Left ventricle myocardium superior (tissue), 1 donor: ENCODE data around the gene TRAF3IP1. TPM values are rescaled to one million over a fixed set of nuclear protein-coding genes. Genes with fewer than 3 reads are reported as not detected.
"Not testable (repeated sequence)": the region's sequence is repeated elsewhere in the genome, so short reads cannot be mapped to it uniquely, and the experiment has no call there.

Source experiments
- ATAC-seq: fragments of 200-7000 bp; cut with Tn5 transposase; one replicate; pipeline ENCODE4 v1.9.1; 2020; ENCODE audit warnings: mild to moderate bottlenecking, moderate library complexity
- DNase-seq: peaks from one replicate; pipeline ENCODE4 v3.0.0-alpha.2; 2020
- intact Hi-C: fragments of 100-400 bp; cut with micrococcal nuclease; formaldehyde crosslinking; loops from one replicate; pipeline ENCODE4 v1.11.0; 2022
- total RNA-seq: library from RNA; stranded (reverse); fragmentation: NEBNext Ultra II Directional; extraction: Animal tissue kit (Norgen Biotek cat#: 25700); gene quantifications from one replicate; pipeline ENCODE4 v1.2.1, GENCODE V29; 2021
- donor health status: DM: no; HTN: yes; CAD: no; lungs with severe emphysema.

Gene TRAF3IP1
- total RNA-seq, 1 donor from 2014 or later, result 13.8 TPM

DNA sequence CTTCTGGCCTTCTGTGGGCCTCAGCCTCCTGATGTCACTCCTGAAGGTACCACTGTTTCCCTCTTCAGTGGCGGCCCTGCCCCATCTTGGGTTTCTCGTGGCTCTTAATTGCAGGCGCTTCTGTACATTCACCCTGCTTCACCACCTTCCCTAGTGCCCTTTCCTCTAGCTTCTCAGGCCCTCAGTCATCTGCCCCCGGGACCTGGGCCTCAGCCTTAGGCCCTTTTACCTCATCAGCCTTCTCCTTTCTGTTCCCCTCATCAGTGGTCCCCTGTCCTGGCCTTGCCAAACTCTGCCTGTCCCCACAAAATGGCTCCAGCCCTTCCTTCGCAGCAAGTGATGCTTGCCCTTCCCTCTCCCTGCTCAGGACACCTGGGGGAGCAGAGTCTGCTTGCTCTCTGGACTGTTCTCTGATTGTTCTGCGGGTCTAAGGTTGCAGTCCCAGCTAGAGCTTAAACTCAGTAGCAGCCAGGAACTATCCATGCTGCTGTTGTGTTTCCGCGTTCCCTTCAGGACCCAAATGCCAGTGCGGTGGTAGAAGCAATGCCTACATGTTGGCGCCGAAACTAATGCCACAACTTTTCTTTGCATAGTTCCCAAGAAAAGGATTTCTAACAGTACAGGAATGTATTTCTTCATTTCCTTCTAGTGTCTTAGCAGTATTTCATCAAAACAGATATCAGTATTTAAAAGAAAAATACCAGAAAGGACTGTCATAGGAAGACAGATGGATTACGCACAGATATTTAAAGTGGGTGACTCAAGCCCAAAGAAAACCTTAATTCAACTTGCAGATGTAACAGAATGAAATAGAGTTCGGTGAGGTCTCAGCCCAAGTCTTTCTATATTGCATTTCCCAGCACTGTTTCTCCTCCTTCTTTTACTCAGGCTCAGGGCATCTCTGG lies 113.9 kb downstream of the TRAF3IP1 start:
- intact Hi-C loops, result no loop called here
- no peak for ATAC-seq

DNA sequence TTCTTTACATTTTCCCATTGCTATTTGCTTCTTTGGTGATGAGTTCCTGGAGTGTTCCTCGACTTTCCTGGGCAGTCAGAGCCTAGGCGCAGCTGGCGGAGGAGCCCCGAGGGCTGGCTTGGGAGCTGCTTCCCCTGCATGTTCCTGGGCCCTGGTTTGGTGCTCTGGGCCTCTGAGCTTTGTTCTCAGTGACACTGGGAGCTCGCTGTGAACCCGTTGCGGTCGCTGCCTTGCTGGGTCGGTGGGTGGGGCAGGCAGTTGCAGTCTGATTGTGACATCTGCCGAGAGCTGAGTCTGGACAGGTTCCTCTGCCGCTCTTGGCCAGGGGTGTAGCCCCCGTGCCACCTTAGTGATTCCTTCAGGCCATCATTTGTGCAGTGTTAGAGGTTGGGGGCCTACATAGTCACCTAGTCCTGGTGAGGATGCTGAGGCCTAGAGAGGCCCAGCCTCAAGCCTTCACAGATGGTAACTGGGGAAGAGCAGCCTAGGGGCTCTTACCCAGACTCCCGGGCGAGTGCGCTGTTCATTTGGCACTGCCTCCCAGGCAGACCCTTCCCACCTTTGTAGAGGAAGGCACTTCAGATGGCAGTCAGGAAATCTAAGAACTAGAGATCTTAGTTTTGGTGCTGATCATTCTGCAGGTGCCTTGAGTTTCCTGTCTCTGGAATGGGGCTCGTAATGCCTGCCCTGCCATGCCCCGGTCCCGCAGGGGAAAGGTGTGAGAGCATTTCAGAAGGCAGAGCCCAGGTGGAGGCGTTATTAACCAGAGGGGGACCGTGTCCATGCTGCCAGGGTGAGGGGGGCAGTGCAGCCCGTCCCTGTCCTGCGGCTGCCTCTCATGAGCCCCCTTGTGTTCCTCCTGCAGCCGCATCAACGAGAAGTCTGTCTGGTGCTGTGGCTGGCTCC lies 114.8 kb downstream of the TRAF3IP1 start:
- intact Hi-C loops, result no loop called here
- ATAC-seq, result no peak
- no peak for DNase-seq

More for the DNA sequence above, 113.9 kb downstream of the TRAF3IP1 start:
- no peak for DNase-seq

DNA sequence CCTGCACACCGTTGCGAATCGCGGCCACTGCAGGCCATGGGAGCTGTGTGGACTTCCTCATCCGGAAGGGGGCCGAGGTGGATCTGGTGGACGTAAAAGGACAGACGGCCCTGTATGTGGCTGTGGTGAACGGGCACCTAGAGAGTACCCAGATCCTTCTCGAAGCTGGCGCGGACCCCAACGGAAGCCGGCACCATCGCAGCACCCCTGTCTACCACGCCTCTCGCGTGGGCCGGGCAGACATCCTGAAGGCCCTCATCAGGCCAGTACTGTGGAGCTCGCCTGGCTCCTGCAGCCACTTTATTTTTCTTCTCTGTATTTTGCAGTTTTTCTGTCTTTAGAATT lies 115.4 kb downstream of the TRAF3IP1 start:
- no peak for ATAC-seq

DNA sequence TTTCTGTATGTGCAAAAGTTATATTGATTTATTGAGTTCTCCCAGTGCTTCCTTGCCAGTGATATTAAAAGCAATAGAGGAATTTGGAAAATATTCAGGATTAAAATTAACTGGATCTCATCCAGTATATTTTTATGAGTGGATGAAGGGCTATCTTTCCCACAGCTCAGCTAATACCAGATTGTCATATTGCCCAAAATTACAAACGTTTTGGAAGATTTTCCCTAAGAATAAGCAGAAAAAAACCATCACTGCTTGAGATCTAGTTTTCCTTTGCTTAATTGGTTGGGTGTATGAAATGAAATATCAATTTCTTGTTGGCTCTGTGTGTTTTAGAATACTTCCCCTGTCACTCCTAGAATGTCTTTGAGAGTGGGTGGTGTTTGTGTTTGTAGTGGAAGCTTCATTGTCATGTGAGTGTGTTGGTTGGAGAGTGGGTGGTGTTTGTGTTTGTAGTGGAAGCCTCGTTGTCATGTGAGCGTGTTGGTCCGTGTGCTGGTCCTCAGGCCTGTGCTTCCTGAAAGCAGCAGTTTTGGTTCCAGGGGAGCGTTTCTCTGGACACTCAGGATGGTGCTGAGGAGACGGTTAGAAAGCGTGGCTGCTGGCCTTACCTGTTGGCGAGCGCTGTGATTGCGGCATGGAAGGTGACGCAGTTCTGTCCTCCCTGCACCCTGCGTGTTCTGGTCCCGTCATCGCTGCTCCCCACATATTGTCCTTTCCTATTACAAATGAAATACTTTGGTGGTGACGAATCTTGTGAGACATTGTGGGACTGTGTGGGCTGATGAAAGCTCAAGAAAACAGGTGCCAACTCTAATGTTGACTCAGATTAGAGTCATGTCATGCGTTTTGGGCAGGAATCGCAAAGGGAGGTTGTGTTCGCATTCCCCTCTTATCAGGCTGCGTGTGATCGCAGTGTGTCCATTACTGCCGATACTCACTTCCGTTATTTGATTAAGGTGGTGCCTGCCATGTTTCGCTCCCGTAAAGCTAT lies 118.8 kb downstream of the TRAF3IP1 start:
- intact Hi-C loops, result no loop called here

More for the DNA sequence above, 115.4 kb downstream of the TRAF3IP1 start:
- DNase-seq, result no peak
- intact Hi-C loops, result no loop called here

GRCh38 chr2:238439917-238440316 lies 119.6 kb downstream of the TRAF3IP1 start:
- ATAC-seq, result peak; percentile 29
- no peak for DNase-seq
- intact Hi-C loops, result no loop called here

More for the DNA sequence above, 118.8 kb downstream of the TRAF3IP1 start:
- peak; percentile 77 for ATAC-seq
- no peak for DNase-seq

GRCh38 chr2:238440331-238440730 lies 120.0 kb downstream of the TRAF3IP1 start:
- ATAC-seq, result no peak
- intact Hi-C loops, result no loop called here
- DNase-seq, result no peak

DNA sequence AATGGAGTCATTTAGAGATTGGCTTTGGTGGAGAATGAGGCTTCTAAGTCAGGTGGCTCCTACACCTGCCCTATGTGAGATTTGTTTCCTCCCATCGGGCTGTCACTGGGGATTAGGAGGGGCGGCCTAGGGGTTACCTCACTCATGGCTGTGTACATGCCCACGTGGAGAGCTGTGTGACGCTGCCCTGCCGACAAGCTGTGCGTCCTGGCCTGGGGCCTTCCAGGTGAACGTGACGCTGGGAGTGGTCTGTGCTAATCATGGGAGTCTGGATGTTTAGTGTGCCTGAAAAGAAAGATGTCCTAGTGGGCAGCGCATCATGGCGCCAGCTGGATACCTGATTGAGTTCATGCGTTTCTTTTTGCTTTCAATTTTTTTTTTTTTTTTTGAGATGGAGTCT lies 120.4 kb downstream of the TRAF3IP1 start:
- intact Hi-C loops, result no loop called here
- DNase-seq (no peak), ATAC-seq (no peak)

GRCh38 chr2:238441262-238442114 lies 121.2 kb downstream of the TRAF3IP1 start:
- ATAC-seq (peak; percentile 13), DNase-seq (no peak)
- intact Hi-C loops, result no loop called here

GRCh38 chr2:238442257-238442656 lies 121.9 kb downstream of the TRAF3IP1 start:
- not testable (repeated sequence) for ATAC-seq, DNase-seq

DNA sequence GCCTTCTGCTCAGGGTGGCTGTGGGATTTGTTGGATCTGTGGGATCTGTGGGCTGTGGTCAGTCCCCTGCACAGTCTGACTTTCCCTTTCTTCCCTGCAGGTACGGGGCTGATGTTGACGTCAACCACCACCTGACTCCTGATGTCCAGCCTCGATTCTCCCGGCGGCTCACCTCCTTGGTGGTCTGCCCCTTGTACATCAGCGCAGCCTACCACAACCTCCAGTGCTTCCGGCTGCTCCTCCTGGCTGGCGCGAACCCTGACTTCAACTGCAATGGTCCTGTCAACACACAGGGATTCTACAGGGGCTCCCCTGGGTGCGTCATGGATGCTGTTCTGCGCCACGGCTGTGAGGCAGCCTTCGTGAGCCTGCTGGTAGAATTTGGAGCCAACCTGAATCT lies 123.9 kb downstream of the TRAF3IP1 start:
- no peak for DNase-seq
- intact Hi-C loops, result no loop called here
- no peak for ATAC-seq

More at GRCh38 chr2:238442257-238442656, 121.9 kb downstream of the TRAF3IP1 start:
- intact Hi-C loops, result not testable (repeated sequence)

DNA sequence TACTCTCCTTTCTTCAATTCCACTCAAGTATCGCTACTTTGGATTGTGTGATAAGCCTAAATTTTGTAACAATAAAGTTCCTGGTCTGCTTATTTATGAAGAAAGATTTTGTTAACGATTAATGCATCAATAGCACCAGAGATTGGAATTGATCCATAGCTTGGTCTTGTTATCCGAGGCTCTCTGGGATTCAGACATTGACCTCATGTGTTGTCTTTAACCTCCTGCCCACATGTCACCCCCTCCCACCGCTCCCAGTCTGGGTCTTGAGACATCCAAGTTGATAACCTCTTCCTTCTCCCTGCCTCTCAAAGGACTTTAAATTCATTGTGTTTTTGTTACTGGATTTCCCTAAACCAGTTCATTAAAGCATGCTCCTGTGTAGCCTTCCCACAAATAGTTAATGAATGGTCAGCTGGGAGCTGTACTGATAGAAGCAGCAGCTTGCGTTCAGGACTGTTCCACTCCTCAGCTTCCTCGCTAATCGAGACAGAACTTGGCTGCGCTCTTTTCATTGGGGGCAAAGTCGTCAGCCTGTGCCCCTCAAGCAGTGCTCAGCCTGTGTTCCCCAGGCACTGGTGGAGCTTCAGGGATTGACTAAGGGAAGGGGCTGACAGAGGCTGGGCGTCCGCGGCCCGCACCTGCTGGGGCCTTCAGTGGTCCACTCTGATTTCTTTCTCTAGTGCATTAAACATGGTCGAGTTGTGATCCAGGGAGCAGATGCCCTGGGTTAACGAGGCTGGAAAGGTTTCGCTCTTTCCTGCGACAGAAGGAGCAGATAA lies 125.3 kb downstream of the TRAF3IP1 start:
- intact Hi-C loops, result no loop called here
- DNase-seq, result no peak
- no peak for ATAC-seq

- ATAC-seq, result no peak
- no peak for DNase-seq
- intact Hi-C loops, result no loop called here
These were observed 126.1 kb downstream of the TRAF3IP1 start for GRCh38 chr2:238446371-238446770.

DNA sequence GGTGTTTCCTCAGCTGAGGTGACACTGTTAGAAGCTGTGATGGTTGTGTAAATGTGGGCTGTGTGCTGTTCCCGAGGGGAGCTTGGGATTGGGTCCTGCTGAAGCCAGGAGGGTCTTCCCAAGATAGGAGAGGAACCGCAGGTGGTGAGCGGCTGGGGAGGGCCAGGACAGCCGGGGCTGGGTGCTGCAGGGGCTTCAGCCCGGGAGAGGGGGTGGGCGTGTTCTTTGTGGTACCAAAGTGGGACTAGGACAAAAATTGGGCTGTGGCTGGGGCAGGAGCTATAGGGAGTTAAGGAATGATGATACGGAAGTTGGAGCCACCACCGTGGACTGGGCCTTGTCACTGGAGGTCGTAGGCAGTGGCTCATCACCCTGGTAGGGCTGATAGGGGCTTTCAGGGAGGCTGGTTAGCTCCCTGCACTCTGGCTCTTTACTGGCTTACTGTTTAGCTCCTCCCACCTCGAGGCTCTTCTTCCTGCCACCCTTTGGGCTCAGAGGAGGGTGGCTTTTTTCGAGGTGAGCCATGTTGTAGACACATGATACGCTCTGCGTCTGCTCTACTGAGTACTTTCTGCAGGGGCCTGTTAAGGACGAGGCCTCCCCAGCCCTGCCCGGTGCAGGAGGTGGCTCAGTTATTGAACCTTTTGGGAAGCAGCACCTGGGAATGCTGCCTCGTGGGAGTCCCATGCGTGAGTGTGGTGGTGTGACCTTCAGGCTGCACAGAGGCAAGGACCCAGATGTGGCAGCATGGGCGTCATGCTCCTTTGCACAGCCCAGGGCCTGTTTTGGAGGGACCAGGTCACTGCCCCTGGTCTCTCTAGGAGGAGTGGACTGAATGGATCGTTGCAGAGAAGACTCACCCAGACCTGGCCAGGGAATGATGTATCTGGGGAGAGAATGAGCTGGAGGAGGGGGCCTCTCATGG lies 128.0 kb downstream of the TRAF3IP1 start:
- ATAC-seq (no peak), DNase-seq (no peak)
- intact Hi-C loops, result no loop called here

- ATAC-seq, result peak; percentile 2
- DNase-seq, result no peak
- intact Hi-C loops, result no loop called here
These were observed 128.9 kb downstream of the TRAF3IP1 start for GRCh38 chr2:238449241-238449640.

DNA sequence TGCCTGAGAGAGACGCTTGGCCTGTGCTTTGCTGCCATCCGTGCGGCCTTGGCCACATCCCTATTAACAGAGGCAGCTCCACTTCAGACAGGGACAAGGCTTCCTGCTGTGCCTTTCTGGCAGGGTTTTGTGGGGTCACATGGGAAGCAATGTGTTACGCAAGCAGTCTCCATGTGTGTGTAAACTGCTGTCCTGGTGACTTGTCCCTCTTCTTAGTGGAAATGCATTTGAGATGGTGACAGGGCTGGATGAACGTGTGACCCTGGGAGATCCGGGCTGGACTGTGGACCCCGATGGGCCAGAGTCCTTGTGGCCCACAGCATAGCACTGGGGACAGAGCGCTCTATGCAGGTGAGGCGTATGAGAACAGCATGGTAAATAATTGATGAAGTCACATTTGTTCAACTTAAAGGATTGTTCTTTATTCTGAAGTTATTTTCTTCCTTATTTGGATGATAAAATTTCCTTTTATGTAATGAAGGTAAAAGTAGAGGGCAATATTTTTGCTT lies 129.6 kb downstream of the TRAF3IP1 start:
- DNase-seq (peak; percentile 83), ATAC-seq (peak; percentile 94)
- intact Hi-C loops, result no loop called here

- DNase-seq (peak; percentile 78), ATAC-seq (peak; percentile 73)
- intact Hi-C loops, result no loop called here
These were observed 130.1 kb downstream of the TRAF3IP1 start for GRCh38 chr2:238450440-238450861.
